Measurements from ENCODE around the gene GOLGB1.

DNA sequence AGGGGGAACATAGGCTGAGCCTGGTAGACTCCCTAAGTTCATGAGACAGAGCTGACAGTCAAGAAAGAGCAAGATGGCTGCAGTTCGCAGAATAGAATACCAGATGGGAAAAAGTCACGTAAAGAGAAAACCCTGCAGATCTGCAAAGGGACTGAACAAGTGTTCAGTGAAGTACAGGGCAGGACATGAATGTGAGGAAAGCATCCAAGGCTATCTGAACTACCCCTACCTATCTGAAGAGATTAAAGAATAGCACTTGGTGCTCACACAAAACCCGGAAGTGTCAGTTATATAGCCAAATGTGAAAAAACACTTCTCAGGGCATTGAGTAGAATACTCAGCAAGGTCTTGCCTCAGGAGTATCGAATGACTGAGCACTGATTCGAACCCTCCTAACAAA is 44.0 kb downstream of the GOLGB1 start:
- TF ChIP-seq, protein P1, sequence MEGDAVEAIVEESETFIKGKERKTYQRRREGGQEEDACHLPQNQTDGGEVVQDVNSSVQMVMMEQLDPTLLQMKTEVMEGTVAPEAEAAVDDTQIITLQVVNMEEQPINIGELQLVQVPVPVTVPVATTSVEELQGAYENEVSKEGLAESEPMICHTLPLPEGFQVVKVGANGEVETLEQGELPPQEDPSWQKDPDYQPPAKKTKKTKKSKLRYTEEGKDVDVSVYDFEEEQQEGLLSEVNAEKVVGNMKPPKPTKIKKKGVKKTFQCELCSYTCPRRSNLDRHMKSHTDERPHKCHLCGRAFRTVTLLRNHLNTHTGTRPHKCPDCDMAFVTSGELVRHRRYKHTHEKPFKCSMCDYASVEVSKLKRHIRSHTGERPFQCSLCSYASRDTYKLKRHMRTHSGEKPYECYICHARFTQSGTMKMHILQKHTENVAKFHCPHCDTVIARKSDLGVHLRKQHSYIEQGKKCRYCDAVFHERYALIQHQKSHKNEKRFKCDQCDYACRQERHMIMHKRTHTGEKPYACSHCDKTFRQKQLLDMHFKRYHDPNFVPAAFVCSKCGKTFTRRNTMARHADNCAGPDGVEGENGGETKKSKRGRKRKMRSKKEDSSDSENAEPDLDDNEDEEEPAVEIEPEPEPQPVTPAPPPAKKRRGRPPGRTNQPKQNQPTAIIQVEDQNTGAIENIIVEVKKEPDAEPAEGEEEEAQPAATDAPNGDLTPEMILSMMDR (IDR thresholded peaks at IDR 0.05 in 2 of 3, conservative IDR thresholded peaks at IDR 0.05 in 1 of 3; ENCODE audit: control insufficient read depth in 2 of 3, extremely low read depth in 1 of 3, insufficient read depth in 1 of 3, low read depth in 3 of 3, low read length in 3 of 3): no peak
- TF ChIP-seq IRF4 (IDR thresholded peaks at IDR 0.05; ENCODE audit: low read depth, low read length): no peak
- no peak for TF ChIP-seq SMC3 (IDR thresholded peaks at IDR 0.05; ENCODE audit: borderline replicate concordance, low read length)
- no peak for TF ChIP-seq CHD1 (IDR thresholded peaks at IDR 0.05; ENCODE audit: low read depth, low read length)
- TF ChIP-seq TCF12 (IDR thresholded peaks at IDR 0.05; ENCODE audit: low read depth, low read length): no peak
- TF ChIP-seq, protein P2, sequence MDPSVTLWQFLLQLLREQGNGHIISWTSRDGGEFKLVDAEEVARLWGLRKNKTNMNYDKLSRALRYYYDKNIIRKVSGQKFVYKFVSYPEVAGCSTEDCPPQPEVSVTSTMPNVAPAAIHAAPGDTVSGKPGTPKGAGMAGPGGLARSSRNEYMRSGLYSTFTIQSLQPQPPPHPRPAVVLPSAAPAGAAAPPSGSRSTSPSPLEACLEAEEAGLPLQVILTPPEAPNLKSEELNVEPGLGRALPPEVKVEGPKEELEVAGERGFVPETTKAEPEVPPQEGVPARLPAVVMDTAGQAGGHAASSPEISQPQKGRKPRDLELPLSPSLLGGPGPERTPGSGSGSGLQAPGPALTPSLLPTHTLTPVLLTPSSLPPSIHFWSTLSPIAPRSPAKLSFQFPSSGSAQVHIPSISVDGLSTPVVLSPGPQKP (IDR thresholded peaks at IDR 0.05; ENCODE audit: low read depth, low read length): no peak
- TF ChIP-seq POLR2A (IDR thresholded peaks at IDR 0.05; ENCODE audit: low read depth, low read length): no peak
- no peak for TF ChIP-seq CHD2 (IDR thresholded peaks at IDR 0.05; ENCODE audit: borderline replicate concordance, low read depth, low read length)
- TF ChIP-seq RAD21 (IDR thresholded peaks at IDR 0.05; ENCODE audit: insufficient read depth, low read depth, low read length): no peak
- TF ChIP-seq CHD4 (IDR thresholded peaks at IDR 0.05): no peak
- no peak for TF ChIP-seq SMARCA5 (IDR thresholded peaks at IDR 0.05)

Data from GM12878 (cell line).